Breast epithelium (tissue), 4 donors: Measurements from ENCODE around the gene OLFML2A. TPM values are rescaled to one million over a fixed set of nuclear protein-coding genes. Genes with fewer than 3 reads are reported as not detected.
A peak's percentile ranks its signal among the peaks of the same experiment; 100 is the strongest.

Experiments used
- DNase-seq, 2 donors: peaks; one replicate each; pipeline ENCODE4 v3.0.0-alpha.2; 2019; ENCODE audit warnings: low spot score in 2 of 2
- H3K27ac ChIP-seq, 2 donors: fragments of 200-600 bp; sonication (generic) in 1 of 2; one replicate each; pipeline ENCODE4 v1.5.1; 2016 to 2019; ENCODE audit warnings: mild to moderate bottlenecking in 1 of 2
- H3K27me3 ChIP-seq, 2 donors: fragments of 200-600 bp; sonication (generic) in 1 of 2; one replicate each; pipeline versions ENCODE4 v1.5.1 to v1.6.0; 2017 to 2019; ENCODE audit warnings: control low read depth in 1 of 2, mild to moderate bottlenecking in 1 of 2
- H3K36me3 ChIP-seq: fragments of 200-600 bp; one replicate; pipeline ENCODE4 v1.5.1; 2019
- H3K4me1 ChIP-seq, 2 donors: fragments of 200-600 bp; sonication (generic); one replicate each; pipeline ENCODE4 v1.5.1; 2016 to 2019; ENCODE audit warnings: control low read depth in 1 of 2
- H3K4me3 ChIP-seq, 3 donors: fragments of 200-600 bp; sonication (generic); 1 replicate in 2 of 3; 2 replicates in 1 of 3; pipeline ENCODE4 v1.5.1; 2016 to 2019; ENCODE audit warnings: mild to moderate bottlenecking in 3 of 3, moderate library complexity in 2 of 3
- H3K9me3 ChIP-seq, 2 donors: fragments of 200-600 bp; sonication (generic) in 1 of 2; one replicate each; pipeline ENCODE4 v1.5.1; 2016 to 2019; ENCODE audit warnings: control low read depth in 1 of 2
- CTCF ChIP-seq, 3 donors: fragments of 450-650 bp; IDR thresholded peaks; one replicate each; pipeline ENCODE4 v1.5.1; 2016 to 2017; ENCODE audit warnings: antibody characterized with exemption in 3 of 3, mild to moderate bottlenecking in 3 of 3, moderate library complexity in 3 of 3
- POLR2A ChIP-seq: fragments of 450-650 bp; IDR thresholded peaks from one replicate; pipeline ENCODE4 v1.6.1; 2016; ENCODE audit warnings: antibody characterized with exemption, mild to moderate bottlenecking, moderate library complexity
- POLR2AphosphoS5 ChIP-seq, 3 donors: sonication (generic); formaldehyde crosslinking; IDR thresholded peaks; one replicate each; pipeline ENCODE4 v1.6.1; 2017; ENCODE audit warnings: antibody characterized with exemption in 3 of 3
- intact Hi-C: fragments of 100-400 bp; cut with DNase I; formaldehyde crosslinking; loops from one replicate; pipeline ENCODE4 v1.15.1; 2023; ENCODE audit warnings: low total_unique reads
- total RNA-seq, 3 donors: library from RNA; depleted of rRNA; stranded (reverse); fragments of >200 nt; gene quantifications; one replicate each; pipeline ENCODE4 v1.1.0, GENCODE V29; 2016

Gene OLFML2A
- total RNA-seq, 3 donors from 2014 or later, result 11.4 to 25.2 (median 11.4) TPM

GRCh38 chr9:124774129-124774978 is 2.6 kb upstream of the OLFML2A start:
- no peaks in the 10 kb centered on the region for H3K27me3 ChIP-seq
- TF ChIP-seq POLR2A (no peak), CTCF (IDR thresholded peaks at IDR 0.05) (peak; percentile 83 to 91 (median 85)), POLR2AphosphoS5 (IDR thresholded peaks at IDR 0.05) (peak in 2 of 3 donors; percentile 31 to 39)
- DNase-seq, result peak; percentile 66 to 79
- peaks cover 4% of the 10 kb centered on the region in 2 donors for H3K4me1 ChIP-seq
- H3K27ac ChIP-seq, result no peak overlapping the region
- H3K4me3 ChIP-seq, result no peak overlapping the region
- H3K36me3 ChIP-seq, result no peaks in the 10 kb centered on the region
- intact Hi-C loops, result loop anchor here (10.0 kb wide), 1 partner anchor 760 kb away; no protein-coding TSS in a partner anchor
- no peaks in the 10 kb centered on the region for H3K9me3 ChIP-seq

GRCh38 chr9:124776618-124776953 is 347 bp upstream of the OLFML2A start:
- peak overlapping the region; percentile 67 to 84 for H3K27ac ChIP-seq
- no peak for TF ChIP-seq POLR2A
- TF ChIP-seq POLR2AphosphoS5 (IDR thresholded peaks at IDR 0.05), result no peak
- TF ChIP-seq CTCF (IDR thresholded peaks at IDR 0.05), result no peak
- intact Hi-C loops, result loop anchor here (10.0 kb wide), 1 partner anchor 758 kb away; no protein-coding TSS in a partner anchor
- H3K4me3 ChIP-seq, result peak overlapping the region; percentile 57 to 88 (median 70)
- H3K27me3 ChIP-seq, result no peaks in the 10 kb centered on the region
- H3K9me3 ChIP-seq, result no peaks in the 10 kb centered on the region
- H3K4me1 ChIP-seq, result peaks cover 6% of the 10 kb centered on the region in 2 donors
- peak in 1 of 2 donors; percentile 37 for DNase-seq
- no peaks in the 10 kb centered on the region for H3K36me3 ChIP-seq

- no peaks in the 10 kb centered on the region for H3K36me3 ChIP-seq
- no peak for DNase-seq
- no peaks in the 10 kb centered on the region for H3K27me3 ChIP-seq
- TF ChIP-seq POLR2AphosphoS5 (IDR thresholded peaks at IDR 0.05) (no peak), CTCF (IDR thresholded peaks at IDR 0.05) (no peak), POLR2A (no peak)
- intact Hi-C loops, result loop anchor here (10.0 kb wide), 1 partner anchor 756 kb away; no protein-coding TSS in a partner anchor
- H3K4me3 ChIP-seq, result peak overlapping the region in 1 of 3 donors; percentile 53
- no peaks in the 10 kb centered on the region for H3K9me3 ChIP-seq
- H3K27ac ChIP-seq, result peak overlapping the region; percentile 77 to 92
- peaks cover 6 to 15% of the 10 kb centered on the region in 2 donors for H3K4me1 ChIP-seq
These were observed 1.8 kb downstream of the OLFML2A start for GRCh38 chr9:124778575-124779367.

GRCh38 chr9:124779368-124780059 is 2.6 kb downstream of the OLFML2A start:
- intact Hi-C loops, result loop anchor here (10.0 kb wide), 1 partner anchor 755 kb away; no protein-coding TSS in a partner anchor
- DNase-seq, result peak; percentile 32 to 47
- Histone ChIP-seq H3K4me1 (peaks cover 6 to 15% of the 10 kb centered on the region in 2 donors), H3K9me3 (no peaks in the 10 kb centered on the region), H3K27me3 (no peaks in the 10 kb centered on the region), H3K36me3 (no peaks in the 10 kb centered on the region), H3K4me3 (peak overlapping the region in 2 of 3 donors; percentile 26 to 53), H3K27ac (peak overlapping the region; percentile 77 to 92)
- TF ChIP-seq CTCF (IDR thresholded peaks at IDR 0.05), result no peak
- TF ChIP-seq POLR2A, result no peak
- no peak for TF ChIP-seq POLR2AphosphoS5 (IDR thresholded peaks at IDR 0.05)
